Activated naive CD8-positive, alpha-beta T cell treated with anti-CD3 and anti-CD28 coated beads for 36 hours (primary cell): ENCODE measurements around the gene CFH. TPM values are rescaled to one million over a fixed set of nuclear protein-coding genes. Genes with fewer than 3 reads are reported as not detected.
"Not testable (repeated sequence)": the region's sequence is repeated elsewhere in the genome, so short reads cannot be mapped to it uniquely, and the experiment has no call there.

Experiments
- DNase-seq: peaks from one replicate; pipeline ENCODE4 v3.0.0; 2021
- H3K27ac Mint-ChIP-seq: one replicate; pipeline ENCODE4 v1.8.0; 2022; ENCODE audit warnings: mild to moderate bottlenecking, moderate library complexity, mixed read lengths
- H3K27me3 Mint-ChIP-seq: one replicate; pipeline ENCODE4 v1.8.0; 2022; ENCODE audit warnings: mild to moderate bottlenecking, mixed read lengths
- H3K36me3 Mint-ChIP-seq: one replicate; pipeline ENCODE4 v1.8.0; 2021; ENCODE audit warnings: mild to moderate bottlenecking, mixed read lengths
- H3K4me1 Mint-ChIP-seq: one replicate; pipeline ENCODE4 v1.8.0; 2021; ENCODE audit warnings: mixed read lengths
- H3K4me3 Mint-ChIP-seq: one replicate; pipeline ENCODE4 v1.8.0; 2022; ENCODE audit warnings: mild to moderate bottlenecking, moderate library complexity, mixed read lengths
- H3K9me3 Mint-ChIP-seq: one replicate; pipeline ENCODE4 v1.8.0; 2022; ENCODE audit warnings: mixed read lengths
- total RNA-seq, 2 experiments: library from RNA; stranded (reverse); gene quantifications; one replicate each; pipeline ENCODE4 v1.2.3, GENCODE V29; 2021

CFH gene
- total RNA-seq: under 1 TPM in 1 of 2 experiments, not detected in 1; 0.24 TPM

- H3K27ac Mint-ChIP-seq: no peak within 1 kb of the TSS
- no peaks in the 10 kb centered on the region for H3K27me3 Mint-ChIP-seq
- no peak for DNase-seq
- H3K9me3 Mint-ChIP-seq: no peaks in the 10 kb centered on the region
- peaks cover 10% of the 10 kb centered on the region for H3K4me1 Mint-ChIP-seq
- no peak within 1 kb of the TSS for H3K4me3 Mint-ChIP-seq
- H3K36me3 Mint-ChIP-seq: no peaks in the 10 kb centered on the region
Measured at GRCh38 chr1:196651637-196652215, at the start of gene CFH. TSS of gene CFH (plus strand) at chr1:196652043. CDS start at chr1:196652118, 75 bp downstream.

DNA sequence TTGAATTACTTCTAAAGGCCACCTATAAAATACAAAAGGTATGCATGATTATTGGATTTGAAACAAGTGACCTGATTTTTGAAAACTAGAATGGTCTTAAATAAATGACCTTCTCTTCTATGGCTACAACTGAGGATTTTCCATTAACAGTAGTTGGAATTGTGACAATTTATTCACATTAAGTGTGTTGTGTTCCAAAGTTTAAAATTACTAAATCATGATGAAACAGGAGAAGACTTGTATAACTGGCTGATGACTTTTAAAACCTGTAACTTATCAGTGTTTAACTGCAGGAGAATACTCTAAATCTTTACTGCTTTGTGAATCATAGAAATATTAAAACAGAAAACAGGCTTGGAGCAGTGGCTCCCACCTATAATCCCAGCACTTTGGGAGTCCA lies 48.2 kb upstream of the CFH start:
- no peak for DNase-seq
- peaks cover 3% of the 10 kb centered on the region for H3K4me1 Mint-ChIP-seq
- peaks cover 21% of the 10 kb centered on the region for H3K27me3 Mint-ChIP-seq
- no peaks in the 10 kb centered on the region for H3K36me3 Mint-ChIP-seq
- no peak overlapping the region for H3K4me3 Mint-ChIP-seq
- H3K27ac Mint-ChIP-seq: no peak overlapping the region
- no peaks in the 10 kb centered on the region for H3K9me3 Mint-ChIP-seq

- Mint-ChIP-seq H3K4me1 (peaks cover 3% of the 10 kb centered on the region), H3K36me3 (no peaks in the 10 kb centered on the region), H3K27me3 (peaks cover 47% of the 10 kb centered on the region), H3K9me3 (no peaks in the 10 kb centered on the region), H3K4me3 (no peak overlapping the region), H3K27ac (no peak overlapping the region)
- no peak for DNase-seq
Measured at GRCh38 chr1:196607981-196608380, 43.9 kb upstream of the CFH start.

DNA sequence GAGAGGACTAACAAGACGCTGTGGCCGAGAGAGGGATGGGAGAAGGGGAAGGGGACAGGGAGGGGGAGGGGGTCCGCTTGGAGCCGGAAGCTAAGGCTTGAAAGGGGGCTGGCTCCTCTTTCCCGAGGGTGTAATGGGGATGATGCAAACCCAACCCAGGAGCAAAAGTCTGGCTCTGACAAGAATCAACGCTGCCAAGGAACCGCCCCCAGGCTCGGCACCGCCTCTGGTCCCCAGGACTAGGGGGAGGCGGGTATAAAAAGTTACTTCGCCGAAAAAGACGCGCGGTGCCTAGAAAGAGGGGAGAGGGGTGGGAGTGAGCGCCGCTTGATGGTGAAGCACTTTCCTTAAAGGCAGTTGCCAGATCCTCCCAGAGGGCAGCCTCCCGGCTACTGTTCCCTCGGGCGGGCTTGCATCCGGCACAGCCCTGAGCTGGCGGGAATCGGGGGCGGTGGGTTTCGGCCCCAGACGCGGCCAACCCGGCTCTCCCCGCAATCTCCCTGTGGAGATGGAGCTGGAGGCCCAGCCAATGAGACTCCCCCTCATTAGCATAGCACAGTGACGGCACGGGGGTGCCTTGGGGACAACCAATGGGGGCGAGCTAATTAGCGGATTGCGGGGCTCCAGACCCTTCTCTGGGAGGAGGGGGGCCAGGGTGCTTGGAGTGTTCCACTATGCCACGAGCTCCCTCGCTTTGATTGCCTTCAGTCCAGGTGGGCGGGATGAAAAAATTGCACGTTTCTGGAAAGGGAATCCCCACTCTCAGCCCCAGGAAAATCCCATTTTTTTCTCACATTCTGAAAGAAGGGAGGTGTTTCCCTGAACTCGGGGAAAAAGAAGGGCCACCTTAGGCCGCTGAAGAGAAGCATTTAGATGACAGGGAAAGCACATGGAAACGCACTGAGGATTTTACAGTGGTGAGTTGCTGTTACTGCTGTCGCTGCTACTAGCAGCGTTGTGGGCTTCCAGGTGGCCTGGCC lies 43.2 kb upstream of the CFH start, which contains the start of gene KCNT2:
KCNT2 (minus strand) TSS at position 51 of the 980 bp plus-strand sequence. CDS start 131 bp downstream, outside the sequence.
- H3K9me3 Mint-ChIP-seq: no peaks in the 10 kb centered on the region
- DNase-seq: no peak
- H3K27ac Mint-ChIP-seq: no peak within 1 kb of the TSS
- no peak within 1 kb of the TSS for H3K4me3 Mint-ChIP-seq
- H3K4me1 Mint-ChIP-seq: peaks cover 3% of the 10 kb centered on the region
- no peaks in the 10 kb centered on the region for H3K36me3 Mint-ChIP-seq
- peaks cover 48% of the 10 kb centered on the region for H3K27me3 Mint-ChIP-seq

DNA sequence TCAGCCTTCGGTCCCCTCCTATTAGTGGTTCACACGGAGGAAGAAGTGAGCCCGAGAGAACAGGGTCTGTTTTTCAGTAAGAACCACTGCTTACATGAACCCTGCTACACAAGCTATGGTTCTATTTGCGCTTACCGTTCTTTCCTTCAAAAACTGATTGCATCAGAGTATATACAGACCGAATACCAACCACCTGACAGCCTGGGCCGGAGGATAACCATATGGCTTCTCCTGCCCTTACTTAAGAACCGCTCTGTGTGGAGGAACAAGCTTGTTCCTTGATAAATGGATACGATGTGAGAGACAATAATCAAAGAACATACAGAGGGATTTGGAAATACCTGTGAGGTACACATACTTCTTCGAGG lies 42.5 kb upstream of the CFH start:
- no peak for DNase-seq
- Mint-ChIP-seq H3K27ac (no peak overlapping the region), H3K9me3 (no peaks in the 10 kb centered on the region), H3K27me3 (peaks cover 48% of the 10 kb centered on the region), H3K4me1 (peaks cover 3% of the 10 kb centered on the region), H3K4me3 (no peak overlapping the region), H3K36me3 (no peaks in the 10 kb centered on the region)

DNA sequence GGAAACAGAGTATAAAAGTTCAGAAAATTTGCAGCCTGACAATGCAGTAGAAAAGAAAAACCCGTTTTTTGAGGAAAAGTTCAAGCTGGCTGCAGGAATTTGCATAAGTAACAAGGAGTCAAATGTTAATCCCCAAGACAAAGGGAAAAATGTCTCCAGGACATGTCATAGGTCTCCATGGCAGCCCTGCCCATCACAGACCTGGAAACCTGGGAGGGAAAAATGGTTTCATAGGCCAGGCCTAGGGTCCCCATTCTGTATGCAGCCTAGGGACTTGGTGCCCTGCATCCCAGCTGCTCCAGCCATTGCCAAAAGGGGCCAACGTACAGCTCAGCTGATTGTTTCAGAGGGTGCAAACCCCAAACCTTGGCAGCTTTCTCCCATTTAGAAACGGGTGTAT lies 40.0 kb upstream of the CFH start:
- Mint-ChIP-seq H3K4me3 (no peak overlapping the region), H3K36me3 (no peaks in the 10 kb centered on the region), H3K27ac (no peak overlapping the region), H3K9me3 (no peaks in the 10 kb centered on the region), H3K4me1 (peaks cover 3% of the 10 kb centered on the region), H3K27me3 (peaks cover 43% of the 10 kb centered on the region)
- no peak for DNase-seq

- no peak for DNase-seq
- H3K36me3 Mint-ChIP-seq: no peaks in the 10 kb centered on the region
- no peak overlapping the region for H3K4me3 Mint-ChIP-seq
- no peaks in the 10 kb centered on the region for H3K9me3 Mint-ChIP-seq
- no peak overlapping the region for H3K27ac Mint-ChIP-seq
- no peaks in the 10 kb centered on the region for H3K4me1 Mint-ChIP-seq
- H3K27me3 Mint-ChIP-seq: no peaks in the 10 kb centered on the region
Measured at GRCh38 chr1:196619721-196620120, 32.1 kb upstream of the CFH start.

DNA sequence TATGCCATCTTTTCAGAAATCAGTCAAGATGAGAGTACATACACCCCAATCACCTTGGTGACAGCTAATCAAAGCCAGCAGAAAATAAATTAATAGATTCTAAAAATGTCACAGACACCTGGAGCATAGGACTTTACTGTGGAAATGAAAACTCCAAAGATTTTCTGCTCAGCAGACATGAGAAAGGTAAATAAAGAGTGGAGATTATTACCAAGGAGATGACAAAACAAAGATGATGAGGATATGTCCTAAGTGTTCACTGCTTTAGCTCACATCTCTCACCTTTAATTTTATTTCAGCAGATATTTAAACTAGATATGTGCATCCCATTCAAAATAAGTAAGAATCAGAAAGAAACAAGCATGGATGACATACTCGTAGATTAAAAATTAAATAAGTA lies 28.8 kb upstream of the CFH start:
- Mint-ChIP-seq H3K27ac (no peak overlapping the region), H3K4me1 (no peaks in the 10 kb centered on the region), H3K27me3 (no peaks in the 10 kb centered on the region), H3K9me3 (peaks cover 2% of the 10 kb centered on the region), H3K36me3 (no peaks in the 10 kb centered on the region), H3K4me3 (no peak overlapping the region)
- DNase-seq: no peak

GRCh38 chr1:196628838-196629237 lies 23.0 kb upstream of the CFH start:
- DNase-seq: no peak
- H3K9me3 Mint-ChIP-seq: peaks cover 7% of the 10 kb centered on the region
- no peaks in the 10 kb centered on the region for H3K27me3 Mint-ChIP-seq
- H3K27ac Mint-ChIP-seq: no peak overlapping the region
- no peaks in the 10 kb centered on the region for H3K36me3 Mint-ChIP-seq
- no peak overlapping the region for H3K4me3 Mint-ChIP-seq
- H3K4me1 Mint-ChIP-seq: no peaks in the 10 kb centered on the region

GRCh38 chr1:196637606-196638005 lies 14.2 kb upstream of the CFH start:
- Mint-ChIP-seq H3K4me1 (no peaks in the 10 kb centered on the region), H3K36me3 (no peaks in the 10 kb centered on the region), H3K27ac (no peak overlapping the region), H3K27me3 (no peaks in the 10 kb centered on the region), H3K4me3 (no peak overlapping the region), H3K9me3 (no peaks in the 10 kb centered on the region)
- no peak for DNase-seq

DNA sequence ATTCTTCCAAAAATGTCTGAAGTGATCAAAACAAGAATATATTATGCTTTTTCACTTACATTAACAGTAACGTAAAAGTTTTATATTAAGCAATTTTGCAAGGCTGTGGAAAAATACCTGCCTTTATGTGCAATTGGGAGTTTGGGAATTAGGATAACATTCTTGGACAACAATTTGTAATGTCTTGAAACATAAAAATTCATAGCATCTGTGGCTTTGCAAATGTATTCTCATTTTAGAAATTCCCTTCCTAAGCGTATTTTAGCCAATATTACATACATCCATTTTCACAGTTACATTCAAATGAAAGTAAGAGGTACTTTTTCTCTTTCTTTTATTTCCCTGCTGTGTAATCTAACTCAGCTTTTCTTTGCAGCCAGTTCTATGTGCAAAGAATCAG lies 13.4 kb upstream of the CFH start:
- DNase-seq: no peak
- Mint-ChIP-seq H3K36me3 (no peaks in the 10 kb centered on the region), H3K4me3 (no peak overlapping the region), H3K27ac (no peak overlapping the region), H3K9me3 (no peaks in the 10 kb centered on the region), H3K27me3 (no peaks in the 10 kb centered on the region), H3K4me1 (no peaks in the 10 kb centered on the region)

DNA sequence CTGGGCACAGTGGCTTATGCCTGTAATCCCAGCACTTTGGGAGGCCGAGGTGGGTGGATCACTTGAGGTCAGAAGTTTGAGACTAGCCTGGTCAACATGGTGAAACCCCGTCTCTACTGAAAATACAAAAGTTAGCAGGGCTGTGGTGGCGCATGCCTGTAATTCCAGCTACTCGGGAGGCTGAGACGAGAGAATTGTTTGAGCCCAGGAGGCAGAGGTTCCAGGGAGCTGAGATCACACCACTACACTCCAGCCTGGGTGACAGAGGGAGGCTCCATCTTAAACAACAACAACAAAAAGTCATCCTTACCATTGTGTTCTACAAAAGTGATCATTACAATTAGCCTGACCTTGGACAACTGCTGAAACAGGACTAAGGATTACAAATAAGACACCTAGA lies 12.6 kb upstream of the CFH start:
- H3K36me3 Mint-ChIP-seq, DNase-seq, H3K27ac Mint-ChIP-seq: not testable (repeated sequence)

DNA sequence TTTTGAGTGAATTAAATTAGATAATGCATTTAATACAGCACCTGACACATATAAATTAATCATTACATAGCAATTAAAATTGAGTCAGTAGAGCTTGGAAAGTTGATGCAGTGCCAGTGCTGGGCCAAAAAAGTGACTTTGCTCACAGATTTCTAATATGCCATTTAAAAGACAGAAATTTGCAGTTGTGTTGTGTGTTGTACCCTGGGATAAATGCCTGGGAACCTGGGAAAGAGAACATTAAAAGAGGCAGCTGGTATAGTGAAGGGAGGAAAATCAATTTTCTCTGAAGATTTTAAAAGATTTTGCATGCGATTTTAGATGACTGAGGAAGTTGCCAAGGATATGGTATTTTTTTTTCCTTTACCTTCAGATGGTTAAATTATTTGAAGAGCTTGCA lies 10.9 kb upstream of the CFH start:
- no peaks in the 10 kb centered on the region for H3K9me3 Mint-ChIP-seq
- H3K4me1 Mint-ChIP-seq: no peaks in the 10 kb centered on the region
- no peak overlapping the region for H3K27ac Mint-ChIP-seq
- DNase-seq: no peak
- no peaks in the 10 kb centered on the region for H3K27me3 Mint-ChIP-seq
- H3K4me3 Mint-ChIP-seq: no peak overlapping the region
- no peaks in the 10 kb centered on the region for H3K36me3 Mint-ChIP-seq

More for the DNA sequence above, 12.6 kb upstream of the CFH start:
- not testable (repeated sequence) for H3K9me3 Mint-ChIP-seq, H3K4me1 Mint-ChIP-seq, H3K27me3 Mint-ChIP-seq, H3K4me3 Mint-ChIP-seq

GRCh38 chr1:196649990-196650389 lies 1.9 kb upstream of the CFH start:
- no peak overlapping the region for H3K27ac Mint-ChIP-seq

GRCh38 chr1:196650403-196650802 lies 1.4 kb upstream of the CFH start:
- DNase-seq: no peak
- no peaks in the 10 kb centered on the region for H3K27me3 Mint-ChIP-seq
- no peak overlapping the region for H3K4me3 Mint-ChIP-seq
- H3K27ac Mint-ChIP-seq: no peak overlapping the region
- peaks cover 8% of the 10 kb centered on the region for H3K4me1 Mint-ChIP-seq
- no peaks in the 10 kb centered on the region for H3K9me3 Mint-ChIP-seq
- no peaks in the 10 kb centered on the region for H3K36me3 Mint-ChIP-seq

More at GRCh38 chr1:196649990-196650389, 1.9 kb upstream of the CFH start:
- no peaks in the 10 kb centered on the region for H3K27me3 Mint-ChIP-seq
- DNase-seq: no peak
- H3K36me3 Mint-ChIP-seq: no peaks in the 10 kb centered on the region
- no peak overlapping the region for H3K4me3 Mint-ChIP-seq
- peaks cover 8% of the 10 kb centered on the region for H3K4me1 Mint-ChIP-seq
- H3K9me3 Mint-ChIP-seq: no peaks in the 10 kb centered on the region

DNA sequence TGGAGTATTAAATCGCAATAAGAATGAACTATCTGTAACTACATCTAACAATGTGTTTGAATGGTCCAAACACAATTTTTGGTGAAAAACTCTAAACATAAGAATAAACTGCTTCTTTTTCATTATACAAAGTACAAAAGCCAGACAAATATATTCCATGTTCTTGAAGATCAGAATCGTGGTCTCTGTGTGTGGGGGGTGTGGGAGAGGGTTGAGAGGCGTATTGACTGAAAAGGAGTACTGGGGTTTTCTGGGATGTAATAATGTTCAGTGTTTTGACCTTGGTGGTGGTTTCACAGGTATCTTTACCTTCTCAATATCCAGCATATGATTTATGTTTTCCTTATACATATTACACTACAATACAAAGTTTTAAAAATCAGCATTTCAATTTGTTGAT lies 764 bp upstream of the CFH start:
- H3K4me3 Mint-ChIP-seq: no peak overlapping the region
- H3K27me3 Mint-ChIP-seq: no peaks in the 10 kb centered on the region
- DNase-seq: no peak
- H3K4me1 Mint-ChIP-seq: peaks cover 8% of the 10 kb centered on the region
- no peak overlapping the region for H3K27ac Mint-ChIP-seq
- no peaks in the 10 kb centered on the region for H3K9me3 Mint-ChIP-seq
- no peaks in the 10 kb centered on the region for H3K36me3 Mint-ChIP-seq
